Stimulated activated CD4-positive, alpha-beta T cell treated with anti-CD3 and anti-CD28 coated beads, Interleukin-2, amount 100 ng/mL, for 48 hours (primary cell): Measurements from ENCODE around the gene MALL.
"Not testable (repeated sequence)": the region's sequence is repeated elsewhere in the genome, so short reads cannot be mapped to it uniquely, and the experiment has no call there.

ENCODE experiments used
- DNase-seq, 2 donors: peaks; one replicate each; pipeline ENCODE4 v3.0.0-alpha.2; 2020

Gene MALL

GRCh38 chr2:110120171-110121051, 4.8 kb upstream of the MALL start:
- no peak for DNase-seq

DNA sequence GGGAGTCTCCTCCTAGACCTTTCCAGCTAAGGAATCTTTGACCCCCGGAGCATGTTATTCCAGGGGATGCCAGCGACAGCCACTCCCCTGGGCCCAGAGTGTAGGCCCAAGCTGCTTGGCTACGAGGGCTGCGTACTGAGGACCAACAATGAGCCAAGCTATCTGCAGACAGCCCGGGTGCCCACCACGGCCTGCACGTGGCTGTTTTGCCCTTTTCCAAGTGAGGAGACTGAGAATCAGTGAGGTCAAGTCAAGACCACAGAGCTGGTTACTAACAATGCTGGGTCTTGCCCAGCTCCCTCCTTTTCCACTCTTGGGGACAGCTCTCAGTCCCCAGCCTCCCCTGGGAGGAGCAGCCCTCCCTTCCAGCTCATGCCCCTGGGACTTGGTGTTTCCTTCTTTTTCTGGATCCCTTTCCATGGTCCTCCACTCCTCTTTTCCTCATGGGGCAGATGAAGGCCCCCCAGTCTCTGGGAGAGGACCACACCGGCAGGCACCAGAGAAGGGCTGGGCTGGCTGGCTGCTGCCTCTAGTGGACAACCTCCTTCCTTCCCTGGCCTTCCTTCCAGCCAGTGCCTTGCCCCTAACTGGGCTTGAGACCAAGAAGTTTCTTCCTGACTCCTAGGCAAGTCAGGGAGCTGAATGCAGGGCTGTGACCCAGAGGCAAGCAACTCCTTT, 550 bp upstream of the MALL start:
- DNase-seq, result no peak

DNA sequence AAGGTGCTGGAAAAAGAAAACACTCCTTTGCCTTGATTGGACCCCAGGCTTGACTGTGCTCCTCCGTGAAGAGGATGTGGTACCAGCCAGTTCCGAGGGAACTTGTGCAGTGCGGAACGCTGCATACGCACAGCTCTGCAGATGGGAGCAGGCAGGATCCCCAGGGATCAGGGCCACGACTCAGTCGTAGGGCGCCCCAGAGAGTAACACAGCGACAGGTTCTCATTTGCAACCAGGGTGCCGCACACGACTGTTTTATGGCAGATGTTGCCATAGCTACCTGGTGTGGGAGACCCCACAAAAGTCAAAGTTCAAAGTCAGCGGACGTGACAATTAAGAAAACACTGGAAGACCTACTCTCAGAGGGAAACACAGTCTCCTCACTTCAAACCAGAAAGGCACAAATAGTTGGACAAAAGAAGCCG, 779 bp downstream of the MALL start:
- no peak for DNase-seq

GRCh38 chr2:110113961-110114591, 1.5 kb downstream of the MALL start:
- DNase-seq, result no peak

- DNase-seq, result not testable (repeated sequence)
Observed at GRCh38 chr2:110108291-110108690, 7.3 kb downstream of the MALL start.

DNA sequence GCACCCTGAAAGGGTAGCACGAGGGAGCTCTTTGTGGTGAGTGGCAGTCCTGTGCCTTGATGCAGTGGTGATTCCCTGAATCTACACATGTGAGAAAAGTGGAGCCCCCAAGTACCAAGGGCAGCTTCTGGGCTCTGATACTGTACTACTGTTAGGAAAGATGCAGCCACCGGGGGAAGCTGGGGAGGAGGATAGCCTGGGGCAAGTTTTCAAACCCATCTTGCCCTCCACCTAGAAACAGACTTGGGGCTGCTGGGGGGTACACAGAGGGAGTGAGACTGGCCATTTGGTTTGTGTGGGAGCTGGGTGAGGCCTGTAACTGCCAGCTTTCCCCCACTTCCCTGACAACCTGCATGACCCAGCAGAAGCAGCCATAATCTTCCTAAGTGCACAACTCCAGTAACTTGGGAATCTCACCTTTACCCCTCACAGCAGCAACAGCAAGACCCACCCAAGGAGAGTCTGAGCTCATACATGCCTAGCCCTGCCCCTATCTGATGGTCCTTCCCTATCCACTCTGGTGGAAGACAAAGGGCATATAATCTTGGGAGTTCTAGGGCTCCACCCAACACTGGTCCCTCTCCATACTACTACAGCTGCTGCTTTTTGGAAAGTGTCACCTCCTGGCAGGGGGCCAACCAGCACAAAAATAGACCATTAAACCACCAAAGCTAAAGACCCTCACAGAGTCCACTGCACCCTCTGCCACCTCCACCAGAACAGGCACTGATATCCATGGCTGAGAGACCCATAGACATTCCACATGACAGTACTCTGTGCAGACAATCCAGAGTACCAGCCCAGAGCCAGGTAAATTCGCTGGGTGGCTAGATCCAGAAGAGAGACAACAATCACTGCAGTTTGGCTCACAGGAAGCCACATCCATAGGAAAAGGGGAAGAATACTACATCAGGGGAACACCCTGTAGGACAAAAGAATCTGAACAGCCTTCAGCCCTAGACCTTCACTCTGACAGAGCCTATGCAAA, 8.2 kb downstream of the MALL start:
- DNase-seq, result no peak

DNA sequence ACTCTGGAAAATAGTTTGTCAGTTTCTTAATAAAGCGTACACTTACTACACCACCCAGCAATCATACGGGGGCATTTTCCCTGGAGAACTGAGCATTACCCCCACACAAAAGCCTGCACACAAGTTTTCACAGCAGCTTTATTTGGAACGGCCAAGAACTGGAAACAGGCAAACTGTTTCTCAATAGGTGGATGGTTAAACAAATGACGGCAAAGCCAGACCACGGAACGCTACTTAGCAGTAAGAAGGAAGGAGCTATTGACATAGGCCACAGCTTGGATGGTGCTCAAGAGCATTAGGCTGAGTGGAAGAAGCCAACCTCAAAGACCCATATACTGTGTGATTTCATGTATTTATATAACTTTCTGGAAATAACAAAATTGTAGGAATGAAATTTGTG, 9.0 kb downstream of the MALL start:
- no peak for DNase-seq

- no peak for DNase-seq
Observed at GRCh38 chr2:110105608-110106467, 9.8 kb downstream of the MALL start.

- no peak for DNase-seq
Observed at GRCh38 chr2:110105183-110105582, 10.4 kb downstream of the MALL start.

GRCh38 chr2:110104025-110104771, 11.4 kb downstream of the MALL start:
- DNase-seq, result no peak

- DNase-seq, result no peak
Observed at GRCh38 chr2:110103061-110103961, 12.3 kb downstream of the MALL start.

- DNase-seq, result no peak
Observed at GRCh38 chr2:110101901-110102803, 13.5 kb downstream of the MALL start.

DNA sequence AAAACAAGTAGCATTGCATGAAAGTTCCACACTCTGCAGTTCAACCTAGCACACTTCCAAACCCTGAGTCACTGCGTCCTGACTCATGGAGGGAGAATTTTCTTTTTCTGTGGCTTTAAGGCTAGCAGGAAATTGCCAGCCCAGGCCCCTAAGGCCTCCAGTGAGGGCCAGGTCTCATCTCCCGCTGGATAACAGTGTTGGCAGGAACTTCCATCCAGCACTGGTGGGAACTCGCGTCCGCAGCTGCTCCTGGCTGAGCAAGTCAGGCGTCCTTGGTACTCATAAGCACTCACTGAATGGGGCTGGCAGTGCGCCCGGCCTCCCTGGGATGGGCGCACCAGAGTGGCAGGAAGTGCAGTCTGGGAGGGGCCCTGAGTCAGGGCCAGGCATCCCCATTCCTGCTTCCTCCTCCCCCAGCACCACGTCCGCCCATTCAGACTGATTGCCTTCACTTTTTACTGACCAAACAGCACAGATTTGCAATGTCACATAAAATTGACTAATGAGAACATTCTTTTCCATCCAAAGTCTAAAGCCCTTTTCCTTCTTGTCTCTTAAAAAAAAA, 14.3 kb downstream of the MALL start:
- no peak for DNase-seq

- not testable (repeated sequence) for DNase-seq
Observed at GRCh38 chr2:110100880-110101279, 14.7 kb downstream of the MALL start.

- DNase-seq, result no peak
Observed at GRCh38 chr2:110100480-110100879, 15.1 kb downstream of the MALL start.

GRCh38 chr2:110099471-110100225, 16.0 kb downstream of the MALL start:
- no peak for DNase-seq

DNA sequence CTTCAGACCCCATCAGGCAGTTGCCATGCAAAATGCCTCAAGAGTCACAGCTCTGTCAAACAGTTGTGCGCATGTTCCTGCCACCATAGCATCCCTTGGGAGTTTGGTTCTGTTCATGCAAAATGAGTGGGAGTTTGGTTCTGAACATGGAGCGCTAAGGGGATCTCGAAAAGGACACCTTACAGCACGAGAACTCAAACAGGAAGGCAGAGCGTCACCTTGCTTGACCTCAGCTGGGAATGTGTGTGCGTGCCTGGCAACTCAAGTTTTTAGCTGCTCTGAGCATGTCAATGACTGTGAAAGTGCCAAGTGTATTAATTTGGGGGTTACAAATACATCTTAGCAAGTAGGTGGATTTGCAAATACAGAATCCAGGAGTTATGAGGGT, 16.6 kb downstream of the MALL start:
- no peak for DNase-seq
